GM18873 (cell line): ENCODE data around the gene JAK1.

Source experiments
- ATAC-seq: cut with Tn5 transposase; IDR thresholded peaks from one replicate; pipeline ENCODE4 v1.9.1; 2021; ENCODE audit warnings: mild to moderate bottlenecking, moderate library complexity, moderate number of reproducible peaks; ENCODE audit not compliant: unreplicated experiment, low FRiP score

The JAK1 gene

GRCh38 chr1:64894438-64895196, 71.7 kb downstream of the JAK1 start:
- ATAC-seq = no peak

GRCh38 chr1:64893921-64894320, 72.4 kb downstream of the JAK1 start:
- no peak for ATAC-seq

DNA sequence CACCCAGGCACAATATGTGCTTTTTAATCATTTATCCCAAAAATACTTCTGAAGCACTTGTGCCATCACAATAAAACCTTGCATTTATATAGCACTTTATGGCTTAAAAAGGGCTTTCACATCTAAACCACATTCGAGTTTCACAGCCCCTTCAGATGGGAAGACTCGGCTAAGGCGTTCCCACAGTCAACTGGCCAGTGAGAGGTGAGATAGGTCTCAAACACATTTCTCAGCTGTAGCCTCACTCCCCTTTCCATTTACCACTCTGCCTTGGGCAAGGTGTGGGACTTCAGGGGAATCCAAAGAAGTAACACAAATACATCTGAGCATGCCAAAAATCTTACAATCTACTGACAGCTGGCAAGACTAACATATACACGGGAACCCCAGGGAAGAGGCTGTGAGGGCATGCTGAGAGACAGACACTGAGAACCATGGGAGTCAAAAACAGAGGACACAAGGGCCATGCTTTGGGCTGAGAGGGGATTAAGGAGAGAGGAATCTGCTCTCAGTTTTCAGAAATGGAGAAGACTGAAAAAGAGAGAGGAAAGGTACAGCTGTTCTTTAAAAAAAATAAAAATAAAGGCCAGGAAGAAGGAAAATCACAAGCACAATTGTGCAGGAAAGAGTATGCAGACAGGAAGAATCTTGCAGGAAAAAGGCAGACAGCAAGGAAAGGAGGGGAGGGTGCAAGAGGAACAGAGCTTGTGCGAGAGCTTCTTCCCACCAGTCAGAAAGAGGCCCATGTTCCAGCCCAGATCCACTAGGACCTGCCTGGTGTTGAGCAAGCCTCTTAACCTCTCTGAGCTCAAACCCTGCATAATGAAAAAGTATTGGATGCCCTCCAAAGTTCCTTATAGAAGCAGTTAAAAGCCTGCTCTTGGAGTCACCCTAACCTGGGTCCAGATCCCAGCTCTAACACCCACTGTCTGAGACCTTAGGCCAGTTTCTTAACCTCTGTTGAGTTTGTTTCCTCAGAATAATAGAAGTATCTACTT, 73.5 kb downstream of the JAK1 start:
- ATAC-seq = no peak

DNA sequence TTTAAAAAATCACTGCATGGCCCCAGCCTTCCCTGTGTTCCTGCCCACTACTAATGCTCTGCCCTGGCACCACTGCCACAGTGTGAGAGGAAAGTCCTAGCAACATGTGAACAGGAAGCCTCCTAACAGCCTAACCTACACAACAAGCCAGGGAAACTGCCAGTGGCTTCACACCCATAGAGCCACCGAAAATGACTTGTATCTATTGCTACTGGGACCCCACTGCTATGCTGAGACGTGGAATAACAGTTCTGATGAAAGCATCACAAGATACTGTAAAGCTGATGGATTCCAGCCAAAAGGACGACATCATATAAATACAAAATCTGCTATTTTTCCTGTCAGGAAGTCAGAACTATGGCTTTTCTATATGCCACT, 74.9 kb downstream of the JAK1 start:
- ATAC-seq = no peak

DNA sequence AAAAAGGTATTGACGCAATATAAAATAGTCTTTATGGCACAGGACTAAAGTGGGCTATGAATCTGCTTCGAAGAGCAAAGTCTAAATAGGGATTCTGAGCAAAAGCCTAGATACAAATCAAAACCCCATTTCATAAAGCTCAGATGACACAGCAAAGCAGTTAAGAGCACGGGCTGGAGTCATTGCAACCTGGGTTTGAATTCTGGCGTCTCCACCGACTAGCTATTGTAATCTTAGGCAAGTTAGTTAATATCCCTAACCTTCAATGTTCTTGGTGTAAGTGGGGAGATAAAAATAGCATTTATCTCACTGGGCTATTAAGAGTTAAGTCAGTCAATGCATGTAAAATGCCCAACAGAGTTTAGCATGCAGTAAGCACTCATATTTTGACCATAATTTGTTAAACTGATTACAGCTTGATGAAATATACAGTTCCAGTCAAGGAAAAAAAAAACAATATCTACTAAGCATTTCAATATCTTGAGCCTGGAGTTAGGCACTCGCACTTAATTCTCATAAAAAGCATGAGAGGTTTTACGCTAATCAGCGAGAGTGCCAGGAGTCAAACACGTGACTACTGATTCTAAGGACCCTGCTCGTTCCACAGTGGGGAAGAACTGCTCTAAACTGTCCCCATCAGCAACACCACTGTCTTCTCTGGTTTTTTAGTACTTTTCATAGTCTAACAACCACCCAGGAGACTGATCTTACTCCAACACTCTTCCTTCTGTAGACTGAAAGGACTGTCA, 75.5 kb downstream of the JAK1 start:
- no peak for ATAC-seq

GRCh38 chr1:64887689-64888217, 78.6 kb downstream of the JAK1 start:
- no peak for ATAC-seq

GRCh38 chr1:64886877-64887276, 79.5 kb downstream of the JAK1 start:
- no peak for ATAC-seq

DNA sequence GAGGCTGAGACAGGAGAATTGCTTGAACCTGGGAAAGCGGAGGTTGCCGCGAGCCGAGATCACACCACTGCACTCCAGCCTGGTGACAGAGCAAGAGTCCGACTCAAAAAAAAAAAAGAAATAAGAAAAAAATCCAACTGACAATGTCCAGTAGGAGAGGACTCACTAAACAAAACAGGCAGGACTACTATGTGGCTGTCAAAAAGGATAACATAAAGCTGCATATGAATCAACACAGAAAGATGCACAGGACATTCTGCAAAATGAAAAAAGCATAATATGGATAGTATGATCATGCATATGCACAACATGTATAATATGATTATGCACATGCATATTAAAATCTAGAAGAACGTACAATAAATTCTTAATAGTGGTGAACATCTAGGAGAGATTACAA, 80.7 kb downstream of the JAK1 start:
- ATAC-seq = no peak

GRCh38 chr1:64884261-64885040, 81.9 kb downstream of the JAK1 start:
- ATAC-seq = no peak

GRCh38 chr1:64882574-64883255, 83.6 kb downstream of the JAK1 start:
- ATAC-seq = no peak

DNA sequence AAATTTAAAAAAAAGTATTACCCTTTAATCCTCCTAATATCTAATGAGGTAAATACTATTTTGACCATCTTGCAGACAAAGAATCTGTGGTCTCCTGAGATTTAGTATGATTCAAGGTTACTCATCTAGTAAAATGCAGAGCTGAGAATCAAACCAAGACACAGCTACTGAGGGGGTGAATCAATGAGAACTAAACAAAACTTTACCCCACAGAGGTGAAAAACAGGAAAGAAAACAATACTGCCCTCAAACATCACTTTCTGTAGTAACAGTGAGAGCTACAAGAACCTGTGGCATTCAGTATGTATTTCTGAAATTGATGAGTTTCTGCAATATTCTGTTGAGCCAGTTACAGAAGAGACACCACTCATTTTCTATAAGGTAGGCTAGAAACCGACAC, 85.1 kb downstream of the JAK1 start:
- ATAC-seq = no peak

DNA sequence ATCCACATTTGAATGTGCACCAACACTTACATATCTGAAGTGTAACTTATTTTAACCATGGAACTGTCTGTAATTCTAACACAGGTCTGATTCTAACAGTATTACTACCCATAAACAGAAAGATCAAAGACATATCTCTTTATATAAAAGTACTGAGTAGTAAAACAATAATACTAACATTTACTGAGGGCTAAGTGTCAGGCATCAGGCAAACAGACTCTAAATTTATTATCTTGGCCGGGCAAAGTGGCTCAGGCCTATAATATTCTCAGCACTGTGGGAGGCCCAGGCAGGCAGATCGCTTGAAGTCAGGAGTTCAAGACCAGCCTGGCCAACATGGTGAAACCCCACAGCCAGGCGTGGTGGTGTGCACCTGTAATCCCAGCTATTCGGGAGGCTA, 85.9 kb downstream of the JAK1 start:
- no peak for ATAC-seq

- no peak for ATAC-seq
These were observed 87.3 kb downstream of the JAK1 start for GRCh38 chr1:64878931-64879611.

GRCh38 chr1:64878090-64878489, 88.3 kb downstream of the JAK1 start:
- ATAC-seq = no peak

- no peak for ATAC-seq
These were observed 88.8 kb downstream of the JAK1 start for GRCh38 chr1:64877598-64877997.

- ATAC-seq = no peak
These were observed 89.2 kb downstream of the JAK1 start for GRCh38 chr1:64877151-64877550.

DNA sequence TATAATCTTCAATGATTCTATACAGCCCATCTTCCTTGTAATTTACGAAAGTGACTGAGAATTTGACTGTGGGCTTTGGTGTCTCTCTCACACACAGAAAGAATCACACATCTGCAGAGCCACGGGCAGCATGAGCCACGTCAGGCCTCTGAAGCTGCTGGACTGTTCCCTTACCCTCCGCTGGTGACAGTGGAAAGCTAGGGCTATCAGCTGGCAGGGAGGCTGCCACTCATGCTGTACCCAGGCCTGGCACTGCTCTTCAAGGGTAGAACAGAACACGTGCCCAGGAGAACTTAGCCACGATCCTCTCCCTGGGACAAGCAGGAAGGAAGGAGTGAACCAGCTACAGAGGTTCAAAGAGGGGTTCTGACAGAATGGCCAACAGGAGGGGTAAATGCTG, 90.7 kb downstream of the JAK1 start:
- ATAC-seq = no peak

DNA sequence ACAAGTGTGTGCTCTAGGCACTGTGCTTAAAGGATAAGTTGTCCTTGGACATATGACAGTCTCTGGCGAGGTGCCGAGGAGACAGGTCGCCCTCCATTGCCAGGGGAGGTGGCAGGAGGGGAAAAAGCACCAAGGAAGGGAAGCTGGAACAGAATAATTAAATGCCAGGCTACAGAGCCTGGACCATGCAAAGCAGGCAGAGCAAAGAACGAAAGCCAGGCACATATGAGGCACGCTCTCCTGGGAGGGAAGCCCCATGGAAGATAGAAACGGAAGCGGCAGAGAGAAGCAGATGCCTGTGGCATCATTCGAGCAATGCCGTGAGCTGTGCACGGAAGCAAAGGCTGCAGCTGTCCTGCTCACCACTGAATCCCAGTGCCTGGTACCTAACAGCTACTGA, 91.2 kb downstream of the JAK1 start:
- no peak for ATAC-seq

DNA sequence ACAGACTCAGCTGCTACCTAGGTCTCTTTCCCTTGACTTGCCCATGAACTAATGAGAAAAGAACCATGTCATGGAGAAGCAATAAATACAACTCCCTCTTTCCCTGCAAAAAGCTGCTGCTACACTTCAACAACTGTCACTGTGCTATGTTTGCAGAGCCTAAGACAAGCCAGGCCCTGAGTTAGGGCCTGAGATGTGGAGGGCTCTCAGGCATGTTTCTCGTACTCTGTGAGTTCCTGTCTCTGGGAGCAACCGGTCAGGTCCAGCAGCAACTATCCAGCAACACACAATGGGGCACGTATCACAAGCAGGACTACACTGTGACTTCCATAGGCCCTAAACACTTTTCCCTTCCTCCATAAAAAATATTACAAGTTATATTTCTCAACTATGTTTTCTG, 91.7 kb downstream of the JAK1 start:
- no peak for ATAC-seq
